Fibroblast of villous mesenchyme (primary cell): ENCODE measurements around the gene OTOGL. TPM values are rescaled to one million over a fixed set of nuclear protein-coding genes. Genes with fewer than 3 reads are reported as not detected.
A peak's percentile ranks its signal among the peaks of the same experiment; 100 is the strongest.
"Not testable (repeated sequence)": the region's sequence is repeated elsewhere in the genome, so short reads cannot be mapped to it uniquely, and the experiment has no call there.

Experiments used
- DNase-seq: peaks from one replicate; pipeline ENCODE4 v3.0.0-alpha.2; 2010; ENCODE audit warnings: low read depth
- H3K4me3 ChIP-seq: 2 replicates; pipeline ENCODE4 v1.5.1; 2011; ENCODE audit warnings: low read depth, mild to moderate bottlenecking, low read length
- total RNA-seq: library from RNA; depleted of rRNA; stranded (reverse); fragments of >200 nt; gene quantifications from 2 replicates; pipeline ENCODE4 v1.2.3, GENCODE V29; 2012
- TF ChIP-seq, protein P1 (sequence below): IDR thresholded peaks from 2 replicates; pipeline ENCODE4 v1.5.1; 2012; ENCODE audit warnings: low read depth, mild to moderate bottlenecking, low read length; ENCODE audit not compliant: insufficient read depth

Gene OTOGL
- total RNA-seq, 1 donor, result under 0.01 TPM

DNA sequence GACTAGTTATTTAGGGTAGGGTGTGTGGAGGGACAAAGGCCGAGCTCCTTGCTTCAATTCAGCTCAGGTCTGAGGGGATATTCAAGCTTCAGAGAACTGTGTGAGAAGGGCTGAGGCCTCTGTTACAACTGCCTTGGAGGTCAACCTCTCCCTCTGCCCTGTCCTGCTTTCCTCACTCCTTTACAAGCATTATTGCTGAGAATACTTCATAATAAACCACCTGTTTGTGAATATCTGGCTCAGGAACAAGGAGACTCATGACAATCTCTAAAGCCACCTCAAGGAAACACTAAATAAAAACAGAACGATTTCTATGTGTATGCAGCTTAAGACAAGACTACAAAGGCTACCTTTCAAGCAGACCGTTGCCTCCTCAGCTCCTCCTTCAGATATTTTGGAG lies 21.7 kb downstream of the OTOGL start:
- DNase-seq, result no peak
- TF ChIP-seq, protein P1, sequence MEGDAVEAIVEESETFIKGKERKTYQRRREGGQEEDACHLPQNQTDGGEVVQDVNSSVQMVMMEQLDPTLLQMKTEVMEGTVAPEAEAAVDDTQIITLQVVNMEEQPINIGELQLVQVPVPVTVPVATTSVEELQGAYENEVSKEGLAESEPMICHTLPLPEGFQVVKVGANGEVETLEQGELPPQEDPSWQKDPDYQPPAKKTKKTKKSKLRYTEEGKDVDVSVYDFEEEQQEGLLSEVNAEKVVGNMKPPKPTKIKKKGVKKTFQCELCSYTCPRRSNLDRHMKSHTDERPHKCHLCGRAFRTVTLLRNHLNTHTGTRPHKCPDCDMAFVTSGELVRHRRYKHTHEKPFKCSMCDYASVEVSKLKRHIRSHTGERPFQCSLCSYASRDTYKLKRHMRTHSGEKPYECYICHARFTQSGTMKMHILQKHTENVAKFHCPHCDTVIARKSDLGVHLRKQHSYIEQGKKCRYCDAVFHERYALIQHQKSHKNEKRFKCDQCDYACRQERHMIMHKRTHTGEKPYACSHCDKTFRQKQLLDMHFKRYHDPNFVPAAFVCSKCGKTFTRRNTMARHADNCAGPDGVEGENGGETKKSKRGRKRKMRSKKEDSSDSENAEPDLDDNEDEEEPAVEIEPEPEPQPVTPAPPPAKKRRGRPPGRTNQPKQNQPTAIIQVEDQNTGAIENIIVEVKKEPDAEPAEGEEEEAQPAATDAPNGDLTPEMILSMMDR, result no peak
- H3K4me3 ChIP-seq, result no peak overlapping the region

DNA sequence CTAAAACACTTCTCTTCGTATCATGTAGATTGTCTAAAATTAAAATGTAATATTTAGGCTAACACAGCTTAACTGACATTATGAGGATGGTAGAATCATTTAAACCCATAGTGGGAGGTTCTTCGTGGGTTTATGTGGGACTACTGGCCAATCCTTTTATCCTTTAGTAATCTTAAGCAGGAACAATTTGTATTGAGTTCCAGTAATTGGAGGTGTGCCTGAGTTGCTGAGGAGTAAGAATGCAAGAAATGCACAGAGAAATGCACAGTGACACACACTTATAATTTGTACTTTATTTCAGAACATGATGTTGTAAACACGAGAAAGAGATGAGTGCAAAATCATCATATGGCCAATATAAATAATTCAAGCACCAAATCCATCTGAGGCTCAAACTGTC lies 22.3 kb downstream of the OTOGL start:
- no peak overlapping the region for H3K4me3 ChIP-seq
- DNase-seq, result no peak
- TF ChIP-seq, protein P1, result no peak

DNA sequence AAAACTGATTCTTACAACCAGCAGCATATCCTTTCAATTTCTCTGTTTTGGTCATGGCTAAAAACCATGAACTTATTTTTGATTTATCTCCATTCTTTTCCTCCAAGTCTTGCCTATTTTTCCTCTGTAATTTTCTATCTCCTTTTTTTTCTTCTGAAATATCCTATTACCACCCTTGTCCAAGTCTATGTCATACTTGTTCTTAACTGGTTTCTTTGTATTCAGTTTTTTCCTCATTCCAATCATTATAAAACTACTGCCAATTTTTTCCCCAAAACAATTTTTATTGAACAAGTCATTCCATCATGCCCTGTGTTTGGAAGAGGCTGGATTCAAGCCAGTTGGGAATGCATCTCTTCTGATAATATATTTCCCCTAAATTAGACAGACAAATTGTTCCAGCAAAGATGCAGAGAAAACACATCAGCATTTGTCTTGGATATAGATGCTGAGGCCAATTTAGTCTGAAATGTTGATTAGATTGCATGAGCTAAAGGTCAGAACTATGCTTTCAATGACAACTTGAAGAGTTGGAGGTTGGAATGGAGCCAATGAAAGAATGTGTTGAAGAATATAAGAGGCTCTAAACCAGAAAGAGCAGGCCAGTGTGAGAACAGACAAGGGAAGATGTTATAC lies 30.7 kb downstream of the OTOGL start:
- no peak for DNase-seq
- TF ChIP-seq, protein P1, result no peak
- H3K4me3 ChIP-seq, result no peak overlapping the region

DNA sequence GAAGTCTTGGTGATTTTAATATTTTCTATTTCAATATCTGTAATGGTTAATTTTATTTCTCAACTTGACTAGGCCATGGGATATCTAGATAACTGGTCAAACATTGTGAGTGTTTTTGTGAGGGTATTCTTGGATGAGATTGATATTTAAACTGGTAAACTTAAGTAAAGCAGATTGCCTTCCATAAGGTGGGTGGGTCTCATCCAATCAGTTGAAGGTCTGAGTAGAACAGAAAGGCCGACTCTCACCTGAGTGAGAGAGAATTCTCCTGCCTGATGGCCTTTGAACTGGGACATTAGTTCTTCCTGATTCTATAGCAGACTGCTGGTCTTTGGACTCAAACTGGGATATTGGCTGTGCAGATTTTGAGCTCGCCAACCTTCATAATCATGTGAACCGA lies 36.3 kb downstream of the OTOGL start:
- DNase-seq, result no peak
- TF ChIP-seq, protein P1, result no peak

DNA sequence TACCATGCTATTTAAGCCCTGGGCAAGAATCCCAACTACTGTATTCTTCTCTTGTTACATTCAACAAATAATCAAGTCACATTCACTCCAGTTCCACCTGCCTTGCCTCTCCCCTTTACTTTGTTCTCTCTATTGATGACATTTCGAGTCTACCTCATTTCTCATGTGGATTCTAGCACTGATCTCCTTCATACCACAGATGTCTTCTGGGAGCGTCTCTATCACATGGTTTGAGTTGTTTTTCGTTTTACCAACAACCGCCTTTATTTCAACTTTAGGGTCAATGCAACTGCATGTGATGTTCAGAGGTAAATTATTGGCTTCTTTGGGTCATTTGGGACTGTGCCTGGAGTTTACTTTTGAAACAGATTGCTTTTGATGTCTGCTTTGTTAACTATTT lies 40.7 kb downstream of the OTOGL start:
- TF ChIP-seq, protein P1, result no peak
- H3K4me3 ChIP-seq, result no peak overlapping the region
- no peak for DNase-seq

More for the DNA sequence above, 36.3 kb downstream of the OTOGL start:
- H3K4me3 ChIP-seq, result no peak overlapping the region

DNA sequence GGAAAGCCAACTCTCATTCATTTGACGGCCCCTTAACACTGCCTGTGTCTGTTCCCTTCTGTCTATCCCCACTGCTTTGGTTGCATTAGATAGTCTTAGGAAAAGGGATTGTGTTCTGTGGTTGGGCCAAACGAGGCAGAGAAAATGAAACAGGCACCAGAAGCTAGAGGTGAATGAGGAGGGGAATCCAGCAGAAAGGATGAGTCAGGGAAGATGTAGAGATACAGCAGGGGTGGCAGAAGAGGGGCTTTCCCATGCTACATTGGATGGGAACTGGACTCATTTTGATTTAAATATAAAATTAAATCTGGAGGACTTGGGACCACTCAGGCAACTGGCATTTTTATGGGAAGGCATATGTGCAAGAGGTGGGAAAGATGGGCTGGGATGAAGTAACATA lies 43.3 kb downstream of the OTOGL start:
- DNase-seq, result no peak
- H3K4me3 ChIP-seq, result no peak overlapping the region
- TF ChIP-seq, protein P1, result no peak

DNA sequence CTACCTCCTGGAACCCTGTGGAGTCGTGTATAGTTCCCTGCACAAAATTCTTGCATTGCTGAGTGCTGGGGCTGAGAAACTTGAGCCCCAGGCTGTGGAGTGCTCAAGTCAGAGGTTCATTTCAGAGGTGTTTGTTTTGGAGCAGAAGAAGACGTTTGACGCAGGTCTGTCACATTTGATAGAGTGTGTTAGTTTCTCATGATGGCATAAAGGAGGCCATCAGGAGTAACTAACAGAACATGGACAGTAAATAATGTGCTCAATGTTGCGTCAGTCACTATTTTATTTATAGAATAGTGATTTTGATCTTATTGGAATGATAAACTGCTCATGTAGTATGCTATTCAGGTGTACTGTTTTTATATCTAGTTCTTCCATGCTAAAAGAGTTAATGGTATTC lies 44.2 kb downstream of the OTOGL start:
- TF ChIP-seq, protein P1, result no peak
- H3K4me3 ChIP-seq, result no peak overlapping the region
- no peak for DNase-seq

DNA sequence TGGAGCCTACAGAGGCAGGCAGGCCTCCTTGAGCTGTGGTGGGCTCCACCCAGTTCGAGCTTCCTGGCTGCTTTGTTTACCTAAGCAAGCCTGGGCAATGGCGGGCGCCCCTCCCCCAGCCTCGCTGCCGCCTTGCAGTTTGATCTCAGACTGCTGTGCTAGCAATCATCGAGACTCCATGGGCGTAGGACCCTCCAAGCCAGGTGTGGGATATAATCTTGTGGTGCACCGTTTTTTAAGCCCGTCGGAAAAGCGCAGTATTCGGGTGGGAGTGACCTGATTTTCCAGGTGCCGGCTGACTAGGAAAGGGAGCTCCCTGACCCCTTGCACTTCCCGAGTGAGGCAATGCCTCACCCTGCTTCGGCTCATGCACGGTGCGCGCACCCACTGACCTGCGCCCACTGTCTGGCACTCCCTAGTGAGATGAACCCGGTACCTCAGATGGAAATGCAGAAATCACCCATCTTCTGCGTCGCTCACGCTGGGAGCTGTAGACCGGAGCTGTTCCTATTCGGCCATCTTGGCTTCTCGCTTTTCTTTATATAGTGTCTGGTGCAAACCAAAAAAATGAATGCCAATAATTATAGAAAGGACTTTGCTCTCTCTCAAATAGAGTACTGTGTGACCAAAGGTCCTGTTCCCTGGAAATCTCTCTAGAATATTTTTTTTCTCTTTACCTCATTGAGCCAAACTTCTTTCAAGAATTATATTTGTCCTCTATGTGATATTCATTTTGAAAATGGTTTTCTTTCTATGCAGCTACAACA lies 50.4 kb downstream of the OTOGL start:
- DNase-seq, result not testable (repeated sequence)
- peak overlapping the region; percentile 23 for H3K4me3 ChIP-seq
